Hepatocyte (in vitro differentiated cells): ENCODE measurements around the gene GALC.

ENCODE experiments used
- EZH2 ChIP-seq: fragments of 200-600 bp; sonication (generic); IDR thresholded peaks from 2 replicates; pipeline ENCODE4 v1.6.1; 2016; ENCODE audit warnings: antibody characterized with exemption, mild to moderate bottlenecking, borderline replicate concordance
- TF ChIP-seq, protein P1 (sequence below): fragments of 200-600 bp; sonication (generic); IDR thresholded peaks from 2 replicates; pipeline ENCODE4 v1.5.1; 2016; ENCODE audit warnings: antibody characterized with exemption, mild to moderate bottlenecking; ENCODE audit not compliant: poor library complexity

- TF ChIP-seq, protein P1, sequence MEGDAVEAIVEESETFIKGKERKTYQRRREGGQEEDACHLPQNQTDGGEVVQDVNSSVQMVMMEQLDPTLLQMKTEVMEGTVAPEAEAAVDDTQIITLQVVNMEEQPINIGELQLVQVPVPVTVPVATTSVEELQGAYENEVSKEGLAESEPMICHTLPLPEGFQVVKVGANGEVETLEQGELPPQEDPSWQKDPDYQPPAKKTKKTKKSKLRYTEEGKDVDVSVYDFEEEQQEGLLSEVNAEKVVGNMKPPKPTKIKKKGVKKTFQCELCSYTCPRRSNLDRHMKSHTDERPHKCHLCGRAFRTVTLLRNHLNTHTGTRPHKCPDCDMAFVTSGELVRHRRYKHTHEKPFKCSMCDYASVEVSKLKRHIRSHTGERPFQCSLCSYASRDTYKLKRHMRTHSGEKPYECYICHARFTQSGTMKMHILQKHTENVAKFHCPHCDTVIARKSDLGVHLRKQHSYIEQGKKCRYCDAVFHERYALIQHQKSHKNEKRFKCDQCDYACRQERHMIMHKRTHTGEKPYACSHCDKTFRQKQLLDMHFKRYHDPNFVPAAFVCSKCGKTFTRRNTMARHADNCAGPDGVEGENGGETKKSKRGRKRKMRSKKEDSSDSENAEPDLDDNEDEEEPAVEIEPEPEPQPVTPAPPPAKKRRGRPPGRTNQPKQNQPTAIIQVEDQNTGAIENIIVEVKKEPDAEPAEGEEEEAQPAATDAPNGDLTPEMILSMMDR, result no peak
- no peak for TF ChIP-seq EZH2
These were observed 17.3 kb upstream of the GALC start for GRCh38 chr14:88010331-88010730.
